ENCODE measurements around the gene INHBB. TPM values are rescaled to one million over a fixed set of nuclear protein-coding genes. Genes with fewer than 3 reads are reported as not detected.

INHBB gene
- polyA plus RNA-seq, 2 of the 4 experiments (the other 2 are of a cell fraction) = 7.2 to 25.3 TPM

GRCh38 chr2:120353591-120353898, 7.6 kb downstream of the INHBB start:
- WGBS (ENCODE audit: missing lambda C conversion rate) = 92% methylated on average over 5 of the region's 5 CpGs
- H3K4me1 ChIP-seq = peaks cover 19% of the 10 kb centered on the region
- no peaks in the 10 kb centered on the region for H3K9me3 ChIP-seq
- ATAC-seq (no peak), FAIRE-seq (no peak), DNase-seq (ENCODE audit: low read depth in 1 of 2, low spot score in 1 of 2) (no peak)
- ChIA-PET CTCF (interaction anchor here (0.6 kb wide), 1 partner anchor 731 kb away, joined by 3 read pairs; no protein-coding TSS in a partner anchor), POLR2A (no interaction called here)
- no peak overlapping the region for H3K4me3 ChIP-seq
- TF ChIP-seq FOSL2 (IDR thresholded peaks at IDR 0.05) (no peak), FOSL2 (CRISPR knock-in tag; IDR thresholded peaks at IDR 0.05) (no peak)
- H3K4me2 ChIP-seq = no peak overlapping the region
- no peak overlapping the region for H3K27ac ChIP-seq

DNA sequence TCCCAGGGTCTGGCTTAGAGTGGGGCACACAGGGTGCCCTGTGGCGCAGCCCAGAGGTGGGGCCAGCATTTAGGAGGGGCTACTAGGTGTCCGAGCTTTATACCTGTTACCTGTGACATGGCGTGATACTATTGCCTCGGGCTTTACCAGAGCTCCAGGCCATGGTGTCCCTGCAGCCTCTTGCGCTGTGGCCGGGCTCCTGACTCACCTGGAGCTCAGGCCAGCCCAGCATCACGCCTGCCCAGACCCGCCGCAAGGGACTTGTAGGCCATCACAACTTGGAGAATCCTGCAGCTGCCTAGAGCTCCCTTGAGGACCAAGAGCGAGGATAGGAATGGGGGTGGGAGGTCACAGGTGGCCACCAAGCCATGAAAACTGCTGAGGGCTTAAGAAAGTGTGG, 8.0 kb downstream of the INHBB start:
- no peak overlapping the region for H3K4me3 ChIP-seq
- TF ChIP-seq FOXS1 (CRISPR knock-in tag; IDR thresholded peaks at IDR 0.05) (no peak), ZNF302 (CRISPR knock-in tag; IDR thresholded peaks at IDR 0.05) (no peak), RCOR1 (IDR thresholded peaks at IDR 0.05; ENCODE audit: low read depth, low read length) (no peak), JUNB (IDR thresholded peaks at IDR 0.05) (no peak), EHF (CRISPR knock-in tag; IDR thresholded peaks at IDR 0.05) (no peak), RAD21 (conservative IDR thresholded peaks at IDR 0.05 in 1 of 2, IDR thresholded peaks at IDR 0.05 in 1 of 2) (no peak), ELK1 (IDR thresholded peaks at IDR 0.05; ENCODE audit: low read depth, low read length) (no peak), KDM5A (IDR thresholded peaks at IDR 0.05) (no peak), FOSL2 (IDR thresholded peaks at IDR 0.05) (no peak), FOSL2 (CRISPR knock-in tag; IDR thresholded peaks at IDR 0.05) (no peak), RNF2 (IDR thresholded peaks at IDR 0.05; ENCODE audit: borderline replicate concordance, low read depth) (no peak), SMC3 (IDR thresholded peaks at IDR 0.05) (no peak), HOXB5 (CRISPR knock-in tag; IDR thresholded peaks at IDR 0.05) (no peak), HOXB13 (CRISPR knock-in tag; IDR thresholded peaks at IDR 0.05; ENCODE audit: low read depth) (no peak)
- TF ChIP-seq, protein P1, sequence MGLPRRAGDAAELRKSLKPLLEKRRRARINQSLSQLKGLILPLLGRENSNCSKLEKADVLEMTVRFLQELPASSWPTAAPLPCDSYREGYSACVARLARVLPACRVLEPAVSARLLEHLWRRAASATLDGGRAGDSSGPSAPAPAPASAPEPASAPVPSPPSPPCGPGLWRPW (IDR thresholded peaks at IDR 0.05) = no peak
- TF ChIP-seq, protein P2, sequence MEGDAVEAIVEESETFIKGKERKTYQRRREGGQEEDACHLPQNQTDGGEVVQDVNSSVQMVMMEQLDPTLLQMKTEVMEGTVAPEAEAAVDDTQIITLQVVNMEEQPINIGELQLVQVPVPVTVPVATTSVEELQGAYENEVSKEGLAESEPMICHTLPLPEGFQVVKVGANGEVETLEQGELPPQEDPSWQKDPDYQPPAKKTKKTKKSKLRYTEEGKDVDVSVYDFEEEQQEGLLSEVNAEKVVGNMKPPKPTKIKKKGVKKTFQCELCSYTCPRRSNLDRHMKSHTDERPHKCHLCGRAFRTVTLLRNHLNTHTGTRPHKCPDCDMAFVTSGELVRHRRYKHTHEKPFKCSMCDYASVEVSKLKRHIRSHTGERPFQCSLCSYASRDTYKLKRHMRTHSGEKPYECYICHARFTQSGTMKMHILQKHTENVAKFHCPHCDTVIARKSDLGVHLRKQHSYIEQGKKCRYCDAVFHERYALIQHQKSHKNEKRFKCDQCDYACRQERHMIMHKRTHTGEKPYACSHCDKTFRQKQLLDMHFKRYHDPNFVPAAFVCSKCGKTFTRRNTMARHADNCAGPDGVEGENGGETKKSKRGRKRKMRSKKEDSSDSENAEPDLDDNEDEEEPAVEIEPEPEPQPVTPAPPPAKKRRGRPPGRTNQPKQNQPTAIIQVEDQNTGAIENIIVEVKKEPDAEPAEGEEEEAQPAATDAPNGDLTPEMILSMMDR (IDR thresholded peaks at IDR 0.05) = no peak
- TF ChIP-seq, protein P3, sequence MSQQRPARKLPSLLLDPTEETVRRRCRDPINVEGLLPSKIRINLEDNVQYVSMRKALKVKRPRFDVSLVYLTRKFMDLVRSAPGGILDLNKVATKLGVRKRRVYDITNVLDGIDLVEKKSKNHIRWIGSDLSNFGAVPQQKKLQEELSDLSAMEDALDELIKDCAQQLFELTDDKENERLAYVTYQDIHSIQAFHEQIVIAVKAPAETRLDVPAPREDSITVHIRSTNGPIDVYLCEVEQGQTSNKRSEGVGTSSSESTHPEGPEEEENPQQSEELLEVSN (IDR thresholded peaks at IDR 0.05; ENCODE audit: borderline replicate concordance, low read depth) = no peak
- whole genome bisulfite sequencing (ENCODE audit: missing lambda C conversion rate) = 96% methylated on average over 6 of the region's 10 CpGs
- ChIA-PET CTCF (interaction anchor here (0.6 kb wide), 1 partner anchor 730 kb away, joined by 3 read pairs; no protein-coding TSS in a partner anchor), POLR2A (no interaction called here)
- no peak for ATAC-seq
- DNase-seq (ENCODE audit: low read depth in 1 of 2, low spot score in 1 of 2) = no peak
- no peak overlapping the region for H3K27ac ChIP-seq
- no peaks in the 10 kb centered on the region for H3K9me3 ChIP-seq
- peaks cover 16% of the 10 kb centered on the region for H3K4me1 ChIP-seq
- FAIRE-seq = no peak
- H3K4me2 ChIP-seq = no peak overlapping the region

DNA sequence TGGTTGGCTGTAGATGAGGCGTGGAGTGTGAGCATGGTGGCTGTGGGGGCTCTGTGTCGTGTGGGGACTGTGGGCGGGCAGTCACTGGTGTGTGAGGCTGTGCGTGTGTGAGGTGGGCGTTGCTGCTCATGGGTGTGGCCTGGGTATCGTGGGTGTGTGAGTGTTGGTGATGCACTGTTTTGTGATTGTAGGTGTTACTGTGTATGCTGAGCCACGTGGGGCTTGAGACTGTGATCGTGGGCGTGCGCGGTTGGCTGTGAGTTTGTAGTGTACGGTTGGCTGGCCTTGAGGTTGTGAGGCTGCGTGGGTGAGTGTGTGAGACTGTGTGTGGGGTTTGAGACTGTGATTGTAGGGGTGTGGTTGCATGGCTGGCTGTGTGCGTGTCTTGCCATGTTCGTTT, 8.5 kb downstream of the INHBB start:
- H3K4me3 ChIP-seq = no peak overlapping the region
- ATAC-seq (no peak), FAIRE-seq (no peak), DNase-seq (ENCODE audit: low read depth in 1 of 2, low spot score in 1 of 2) (no peak)
- POLR2A ChIA-PET = no interaction called here
- 81% methylated on average over 15 of the region's 15 CpGs for WGBS (ENCODE audit: missing lambda C conversion rate)
- H3K27ac ChIP-seq = no peak overlapping the region
- peaks cover 14% of the 10 kb centered on the region for H3K4me1 ChIP-seq
- CTCF ChIA-PET = no interaction called here
- H3K9me3 ChIP-seq = no peaks in the 10 kb centered on the region
- H3K4me2 ChIP-seq = no peak overlapping the region
- no peak for TF ChIP-seq CHD4 (IDR thresholded peaks at IDR 0.05; ENCODE audit: borderline replicate concordance)
- no peak for TF ChIP-seq FOSB (CRISPR knock-in tag; IDR thresholded peaks at IDR 0.05)
- TF ChIP-seq CEBPB (IDR thresholded peaks at IDR 0.05) = no peak
- no peak for TF ChIP-seq GATA3 (IDR thresholded peaks at IDR 0.05; ENCODE audit: borderline replicate concordance)
- TF ChIP-seq NR3C1 (IDR thresholded peaks at IDR 0.05) = no peak
- TF ChIP-seq RARB (CRISPR knock-in tag; IDR thresholded peaks at IDR 0.05) = no peak
- TF ChIP-seq, protein P4, sequence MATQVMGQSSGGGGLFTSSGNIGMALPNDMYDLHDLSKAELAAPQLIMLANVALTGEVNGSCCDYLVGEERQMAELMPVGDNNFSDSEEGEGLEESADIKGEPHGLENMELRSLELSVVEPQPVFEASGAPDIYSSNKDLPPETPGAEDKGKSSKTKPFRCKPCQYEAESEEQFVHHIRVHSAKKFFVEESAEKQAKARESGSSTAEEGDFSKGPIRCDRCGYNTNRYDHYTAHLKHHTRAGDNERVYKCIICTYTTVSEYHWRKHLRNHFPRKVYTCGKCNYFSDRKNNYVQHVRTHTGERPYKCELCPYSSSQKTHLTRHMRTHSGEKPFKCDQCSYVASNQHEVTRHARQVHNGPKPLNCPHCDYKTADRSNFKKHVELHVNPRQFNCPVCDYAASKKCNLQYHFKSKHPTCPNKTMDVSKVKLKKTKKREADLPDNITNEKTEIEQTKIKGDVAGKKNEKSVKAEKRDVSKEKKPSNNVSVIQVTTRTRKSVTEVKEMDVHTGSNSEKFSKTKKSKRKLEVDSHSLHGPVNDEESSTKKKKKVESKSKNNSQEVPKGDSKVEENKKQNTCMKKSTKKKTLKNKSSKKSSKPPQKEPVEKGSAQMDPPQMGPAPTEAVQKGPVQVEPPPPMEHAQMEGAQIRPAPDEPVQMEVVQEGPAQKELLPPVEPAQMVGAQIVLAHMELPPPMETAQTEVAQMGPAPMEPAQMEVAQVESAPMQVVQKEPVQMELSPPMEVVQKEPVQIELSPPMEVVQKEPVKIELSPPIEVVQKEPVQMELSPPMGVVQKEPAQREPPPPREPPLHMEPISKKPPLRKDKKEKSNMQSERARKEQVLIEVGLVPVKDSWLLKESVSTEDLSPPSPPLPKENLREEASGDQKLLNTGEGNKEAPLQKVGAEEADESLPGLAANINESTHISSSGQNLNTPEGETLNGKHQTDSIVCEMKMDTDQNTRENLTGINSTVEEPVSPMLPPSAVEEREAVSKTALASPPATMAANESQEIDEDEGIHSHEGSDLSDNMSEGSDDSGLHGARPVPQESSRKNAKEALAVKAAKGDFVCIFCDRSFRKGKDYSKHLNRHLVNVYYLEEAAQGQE (IDR thresholded peaks at IDR 0.05) = no peak
- no peak for TF ChIP-seq HMGXB4 (CRISPR knock-in tag; IDR thresholded peaks at IDR 0.05; ENCODE audit: borderline replicate concordance)
- TF ChIP-seq TP53 (CRISPR knock-in tag; IDR thresholded peaks at IDR 0.05) = no peak
- no peak for TF ChIP-seq MAZ (IDR thresholded peaks at IDR 0.05; ENCODE audit: borderline replicate concordance, low read depth, low read length)
